Nephron (organoid): ENCODE results near the gene PFDN1.

Experiments
- H3K27ac Mint-ChIP-seq, 3 experiments: 2 replicates each; pipeline ENCODE4 v1.8.0; 2020; ENCODE audit warnings: mixed read lengths in 3 of 3, mild to moderate bottlenecking in 2 of 3, moderate library complexity in 1 of 3
- H3K27me3 Mint-ChIP-seq: 2 replicates; pipeline ENCODE4 v1.8.0; 2021; ENCODE audit warnings: low read depth, mild to moderate bottlenecking, moderate library complexity, mixed read lengths
- H3K36me3 Mint-ChIP-seq: 2 replicates; pipeline ENCODE4 v1.8.0; 2020; ENCODE audit warnings: low read depth, mixed read lengths
- H3K4me1 Mint-ChIP-seq: 2 replicates; pipeline ENCODE4 v1.8.0; 2020; ENCODE audit warnings: mixed read lengths
- H3K4me3 Mint-ChIP-seq, 3 experiments: 2 replicates each; pipeline ENCODE4 v1.8.0; 2020; ENCODE audit warnings: mild to moderate bottlenecking in 3 of 3, mixed read lengths in 3 of 3, moderate library complexity in 2 of 3
- H3K9me3 Mint-ChIP-seq: 2 replicates; pipeline ENCODE4 v1.8.0; 2020; ENCODE audit warnings: mixed read lengths
- CTCF ChIP-seq, 3 experiments: fragments of 200-600 bp; sonication (generic); IDR thresholded peaks; one replicate each; pipeline ENCODE4 v1.5.0; 2021; ENCODE audit warnings: antibody characterized with exemption in 3 of 3; ENCODE audit not compliant: unreplicated experiment in 3 of 3

PFDN1 gene

GRCh38 chr5:140336388-140336787 lies 33.5 kb upstream of the PFDN1 start:
- peaks cover 23% of the 10 kb centered on the region for H3K4me1 Mint-ChIP-seq
- no peaks in the 10 kb centered on the region for H3K27me3 Mint-ChIP-seq
- H3K4me3 Mint-ChIP-seq = peak overlapping the region in 2 of 3 experiments; percentile 28 to 32
- no peaks in the 10 kb centered on the region for H3K9me3 Mint-ChIP-seq
- peak overlapping the region; percentile 92 to 98 (median 97) for H3K27ac Mint-ChIP-seq
- TF ChIP-seq CTCF (IDR thresholded peaks at IDR 0.05; ENCODE audit: unreplicated experiment in 3 of 3) = no peak
- peaks cover 13% of the 10 kb centered on the region for H3K36me3 Mint-ChIP-seq

GRCh38 chr5:140331638-140332037 lies 28.7 kb upstream of the PFDN1 start:
- Mint-ChIP-seq H3K36me3 (peaks cover 13% of the 10 kb centered on the region), H3K9me3 (no peaks in the 10 kb centered on the region), H3K27me3 (no peaks in the 10 kb centered on the region), H3K27ac (no peak overlapping the region), H3K4me3 (no peak overlapping the region), H3K4me1 (peaks cover 34% of the 10 kb centered on the region)
- TF ChIP-seq CTCF (IDR thresholded peaks at IDR 0.05; ENCODE audit: unreplicated experiment in 3 of 3) = no peak

- TF ChIP-seq CTCF (IDR thresholded peaks at IDR 0.05; ENCODE audit: unreplicated experiment in 3 of 3) = no peak
- Mint-ChIP-seq H3K4me3 (no peak overlapping the region), H3K4me1 (peaks cover 32% of the 10 kb centered on the region), H3K27me3 (no peaks in the 10 kb centered on the region), H3K27ac (peak overlapping the region; percentile 54 to 88 (median 73)), H3K36me3 (peaks cover 5% of the 10 kb centered on the region), H3K9me3 (no peaks in the 10 kb centered on the region)
Observed at GRCh38 chr5:140329739-140330481, 27.0 kb upstream of the PFDN1 start.

GRCh38 chr5:140328036-140328764 lies 25.3 kb upstream of the PFDN1 start:
- no peak for TF ChIP-seq CTCF (IDR thresholded peaks at IDR 0.05; ENCODE audit: unreplicated experiment in 3 of 3)

GRCh38 chr5:140327589-140327988 lies 24.7 kb upstream of the PFDN1 start:
- Mint-ChIP-seq H3K9me3 (no peaks in the 10 kb centered on the region), H3K36me3 (no peaks in the 10 kb centered on the region), H3K27me3 (peaks cover 4% of the 10 kb centered on the region), H3K4me1 (peaks cover 53% of the 10 kb centered on the region), H3K27ac (peak overlapping the region; percentile 43 to 85 (median 75)), H3K4me3 (peak overlapping the region in 1 of 3 experiments; percentile 29)
- TF ChIP-seq CTCF (IDR thresholded peaks at IDR 0.05; ENCODE audit: unreplicated experiment in 3 of 3) = no peak

More at GRCh38 chr5:140328036-140328764, 25.3 kb upstream of the PFDN1 start:
- H3K9me3 Mint-ChIP-seq = no peaks in the 10 kb centered on the region
- no peaks in the 10 kb centered on the region for H3K36me3 Mint-ChIP-seq
- H3K27me3 Mint-ChIP-seq = peaks cover 4% of the 10 kb centered on the region
- peaks cover 48% of the 10 kb centered on the region for H3K4me1 Mint-ChIP-seq
- H3K27ac Mint-ChIP-seq = peak overlapping the region; percentile 43 to 85 (median 75)
- no peak overlapping the region for H3K4me3 Mint-ChIP-seq
